Measurements from ENCODE around the gene MLLT10. TPM values are rescaled to one million over a fixed set of nuclear protein-coding genes. Genes with fewer than 3 reads are reported as not detected.

MLLT10 gene
- total and polyA plus RNA-seq, 2 of the 8 experiments (the other 6 are each of a cell fraction or from before 2014, with no cell fraction given) = 53.1 to 62.1 TPM

DNA sequence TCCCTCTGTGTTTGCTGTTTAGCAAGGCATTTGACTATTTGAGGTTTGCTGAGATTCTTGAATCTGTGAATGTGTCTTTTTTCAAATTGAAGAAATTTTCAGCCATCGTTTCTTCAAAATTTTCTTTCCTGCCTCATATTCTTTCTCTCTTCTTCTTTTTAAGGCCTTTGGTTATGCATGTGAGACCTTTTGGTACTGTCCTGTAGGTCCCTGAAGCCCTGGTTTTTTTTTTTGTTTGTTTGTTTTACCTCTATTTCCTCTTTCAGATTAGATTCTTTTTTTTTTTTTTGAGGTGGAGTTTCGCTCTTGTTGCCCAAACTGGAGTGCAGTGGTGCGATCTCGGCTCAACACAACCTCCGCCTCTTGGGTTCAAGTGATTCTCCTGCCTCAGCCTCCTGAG, 45.3 kb downstream of the MLLT10 start:
- CTCF ChIA-PET (ENCODE audit: partially characterized antibody) = no interaction called here
- no peak overlapping the region for H3K4ac ChIP-seq (replicated peaks; ENCODE audit: insufficient read length, low read depth, low read length)
- H4K5ac ChIP-seq (ENCODE audit: insufficient read length, low read depth, low read length) = no peak overlapping the region
- H3K27ac ChIP-seq (ENCODE audit: low read depth, low read length) = no peak overlapping the region
- no peak overlapping the region for H2BK20ac ChIP-seq (ENCODE audit: low read length)
- POLR2A ChIA-PET (ENCODE audit: partially characterized antibody) = no interaction called here
- FAIRE-seq = no peak
- no peak overlapping the region for H3K18ac ChIP-seq (ENCODE audit: extremely low read depth, low read length)
- WGBS, 2 experiments (ENCODE audit: extremely low coverage in 1 of 2, insufficient coverage in 1 of 2, insufficient read length in 1 of 2, insufficient replicate concordance in 2 of 2, low coverage in 1 of 2, low lambda C conversion rate in 2 of 2, missing lambda C conversion rate in 1 of 2) = 93% methylated on average over 4 of the region's 5 CpGs; no CpG with 5 or more reads in 1 of the 2 experiments
- no peaks in the 10 kb centered on the region for H3K9me3 ChIP-seq (ENCODE audit: insufficient read depth in 2 of 2, low read depth in 1 of 2, low read length in 1 of 2)
- H3K4me1 ChIP-seq (replicated peaks in 1 of 4; ENCODE audit: control insufficient read depth in 3 of 4, insufficient read depth in 4 of 4, low read length in 3 of 4) = no peaks in the 10 kb centered on the region
- no peak overlapping the region for H3K9ac ChIP-seq (replicated peaks in 1 of 4; ENCODE audit: extremely low read depth in 1 of 4, low read depth in 3 of 4, low read length in 3 of 4)
- no peak overlapping the region for H3K56ac ChIP-seq (replicated peaks; ENCODE audit: insufficient read length, low read depth, low read length)
- no peak overlapping the region for H2BK5ac ChIP-seq (ENCODE audit: low read depth, low read length)
- no peak overlapping the region for H2BK120ac ChIP-seq (replicated peaks; ENCODE audit: low read depth, low read length)
- H3K79me1 ChIP-seq (ENCODE audit: low read depth, low read length) = no peaks in the 10 kb centered on the region; the same call in 1 of the 2 replicates
- H3K23ac ChIP-seq (ENCODE audit: insufficient read length) = no peak overlapping the region
- H2BK15ac ChIP-seq (ENCODE audit: low read length) = no peak overlapping the region
- H3K4me3 ChIP-seq (ENCODE audit: extremely low read depth in 1 of 4, insufficient read depth in 2 of 4, low read depth in 3 of 4, low read length in 4 of 4) = no peak overlapping the region
- H3K23me2 ChIP-seq (ENCODE audit: low read depth, low read length) = no peaks in the 10 kb centered on the region
- peaks cover 0 to 3% (median 0%) of the 10 kb centered on the region in 4 experiments; a peak in 2 of 8 replicates for H3K36me3 ChIP-seq (ENCODE audit: control insufficient read depth in 2 of 4, insufficient read depth in 4 of 4, low read length in 3 of 4)
- no peak overlapping the region for H2BK12ac ChIP-seq (ENCODE audit: low read depth, low read length)
- H4K91ac ChIP-seq (replicated peaks; ENCODE audit: insufficient read length, low read length) = no peak overlapping the region
- H3K4me2 ChIP-seq (ENCODE audit: insufficient read depth in 1 of 2, low read depth in 2 of 2, low read length in 2 of 2) = no peak overlapping the region
- no peak overlapping the region for H2AFZ ChIP-seq (ENCODE audit: low read length)
- no peak overlapping the region for H3K14ac ChIP-seq (ENCODE audit: insufficient read length)
- DNase-seq (ENCODE audit: low read depth in 1 of 2, low spot score in 2 of 2) = no peak
- no peaks in the 10 kb centered on the region for H3K27me3 ChIP-seq (replicated peaks in 1 of 4; ENCODE audit: control insufficient read depth in 3 of 4, extremely low read depth in 1 of 4, insufficient read depth in 3 of 4, low read length in 3 of 4)
- peaks cover 4 to 95% of the 10 kb centered on the region in 2 experiments; a peak in 2 of 4 replicates for H3K79me2 ChIP-seq (ENCODE audit: control insufficient read depth in 1 of 2, insufficient read depth in 2 of 2, low read length in 2 of 2)
- TF ChIP-seq CBX8 (IDR thresholded peaks at IDR 0.05; ENCODE audit: borderline replicate concordance, low read depth, low read length) = no peak
- no peak for TF ChIP-seq TAF7 (optimal IDR thresholded peaks at IDR 0.05; ENCODE audit: borderline replicate concordance, low read depth, low read length)
- TF ChIP-seq CHD2 (IDR thresholded peaks at IDR 0.05; ENCODE audit: low read length) = no peak
- no peak overlapping the region for H2AK5ac ChIP-seq (ENCODE audit: low read depth, low read length)
- no peak overlapping the region for H4K8ac ChIP-seq (ENCODE audit: extremely low read depth, insufficient read depth, low read length)
- H4K20me1 ChIP-seq (replicated peaks in 1 of 2; ENCODE audit: control insufficient read depth in 1 of 2, insufficient read depth in 2 of 2, low read length in 2 of 2) = peaks cover 0 to 2% of the 10 kb centered on the region in 2 experiments
